NCI-H1417 treated with DMSO at 0.1 percent for 48 hours (cell line): ENCODE data around the gene CEBPG.

Experiments
- DNase-seq: peaks from one replicate; lab custom pipeline; 2025; lab: John Stamatoyannopoulos, UW

The CEBPG gene

DNA sequence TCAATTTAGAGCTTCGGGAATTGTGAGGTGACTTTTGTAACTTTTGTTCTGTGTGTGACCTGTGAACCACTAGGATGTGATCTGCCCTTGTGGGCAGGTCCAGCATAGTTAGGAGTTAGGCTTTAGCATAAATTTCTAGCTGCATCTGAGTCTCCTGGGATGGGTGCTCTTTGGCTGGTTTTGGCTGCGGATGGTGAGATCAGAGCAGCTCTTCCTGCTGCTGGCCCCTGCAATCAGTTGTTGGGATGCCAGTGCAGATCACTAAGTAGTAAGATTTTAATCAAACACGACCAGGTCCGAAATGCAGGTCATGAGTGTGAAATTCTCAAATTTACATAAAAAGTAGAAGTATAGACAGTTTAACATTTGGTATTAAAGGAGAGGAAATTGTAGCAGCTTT lies 8.5 kb downstream of the CEBPG start:
- no peak for DNase-seq

DNA sequence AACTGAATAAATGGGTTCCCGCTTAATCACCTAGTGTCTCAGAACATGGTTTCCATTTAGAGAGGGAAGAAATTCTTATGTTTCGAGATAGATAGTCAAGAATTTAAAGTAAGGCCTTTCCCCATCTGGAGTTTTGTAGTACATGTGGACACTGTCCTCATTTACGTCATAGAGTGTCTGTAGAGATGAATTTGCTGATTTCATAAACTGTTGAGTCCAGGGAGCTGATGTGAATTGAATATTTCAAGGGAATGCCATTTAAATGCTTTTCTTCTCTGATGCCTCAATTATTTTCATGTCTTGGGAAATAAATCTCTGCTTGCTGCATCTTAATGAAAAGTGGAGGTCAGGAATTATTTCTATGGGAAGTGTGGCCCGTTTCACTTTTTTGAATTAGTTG lies 9.5 kb downstream of the CEBPG start:
- no peak for DNase-seq

DNA sequence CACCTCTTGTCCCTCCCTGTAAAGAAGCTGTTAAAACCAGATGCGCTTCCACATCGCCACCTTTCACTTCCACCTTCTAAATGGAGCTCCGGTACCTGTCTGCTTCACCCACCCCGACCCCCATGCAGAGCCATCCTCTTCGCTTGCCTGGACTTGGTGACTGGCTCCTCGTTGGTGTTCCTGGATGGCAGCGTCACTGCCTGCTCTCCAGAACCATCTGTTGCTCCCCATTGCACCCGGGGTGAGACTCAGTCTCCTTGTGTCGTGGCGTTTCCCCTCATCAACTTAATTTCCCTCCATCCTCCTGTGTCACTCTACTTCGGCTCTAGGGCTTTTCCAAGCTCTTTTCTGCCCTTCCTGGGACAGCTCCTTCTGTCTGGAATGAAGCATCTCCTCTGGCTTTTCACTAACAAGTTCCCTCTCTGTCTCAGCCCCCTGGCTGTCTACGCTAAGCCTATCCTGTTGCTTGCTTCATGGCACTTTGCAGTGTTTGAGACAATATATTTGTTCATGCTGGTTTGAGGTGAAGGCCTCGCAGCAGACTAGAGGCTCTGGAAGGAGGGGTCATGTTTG lies 10.3 kb downstream of the CEBPG start:
- no peak for DNase-seq

DNA sequence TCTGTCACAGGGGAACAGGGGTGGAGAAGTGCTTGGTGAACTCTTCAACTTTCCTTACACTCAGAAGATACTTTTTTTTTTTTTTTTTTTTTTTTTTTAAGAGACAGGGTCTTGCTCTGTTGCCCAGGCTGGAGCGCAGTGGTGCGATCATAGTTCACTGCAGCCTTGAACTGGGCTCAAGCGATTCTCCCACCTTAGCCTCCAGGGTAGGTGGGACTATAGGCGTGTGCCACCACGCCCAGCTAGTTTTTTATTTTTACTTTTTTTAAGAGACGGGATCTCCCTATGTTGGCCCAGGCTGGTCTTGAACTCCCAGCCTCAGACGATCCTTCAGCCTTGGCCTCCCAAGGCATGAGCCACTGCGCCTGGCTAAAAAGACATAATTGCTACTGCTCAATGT lies 11.5 kb downstream of the CEBPG start:
- no peak for DNase-seq

DNA sequence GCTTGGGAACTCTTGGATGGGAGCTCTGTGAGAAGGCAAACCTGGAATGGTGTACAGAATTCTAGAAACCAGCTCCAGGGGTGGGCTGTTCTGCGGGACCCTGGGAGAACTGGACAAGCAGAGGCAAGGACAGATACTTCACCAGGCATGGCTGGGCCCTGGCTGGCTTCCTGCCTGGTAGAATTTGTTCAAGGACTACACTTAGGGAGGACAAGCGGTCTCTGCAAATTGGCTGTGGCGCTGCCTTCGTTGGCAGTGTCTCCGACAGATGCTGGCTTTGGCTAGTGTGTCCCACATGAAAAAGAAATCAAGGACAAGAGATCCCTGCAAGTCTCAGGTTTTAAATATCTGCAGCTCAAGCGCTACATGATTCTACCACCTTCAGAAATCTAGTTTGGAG lies 12.4 kb downstream of the CEBPG start:
- no peak for DNase-seq

DNA sequence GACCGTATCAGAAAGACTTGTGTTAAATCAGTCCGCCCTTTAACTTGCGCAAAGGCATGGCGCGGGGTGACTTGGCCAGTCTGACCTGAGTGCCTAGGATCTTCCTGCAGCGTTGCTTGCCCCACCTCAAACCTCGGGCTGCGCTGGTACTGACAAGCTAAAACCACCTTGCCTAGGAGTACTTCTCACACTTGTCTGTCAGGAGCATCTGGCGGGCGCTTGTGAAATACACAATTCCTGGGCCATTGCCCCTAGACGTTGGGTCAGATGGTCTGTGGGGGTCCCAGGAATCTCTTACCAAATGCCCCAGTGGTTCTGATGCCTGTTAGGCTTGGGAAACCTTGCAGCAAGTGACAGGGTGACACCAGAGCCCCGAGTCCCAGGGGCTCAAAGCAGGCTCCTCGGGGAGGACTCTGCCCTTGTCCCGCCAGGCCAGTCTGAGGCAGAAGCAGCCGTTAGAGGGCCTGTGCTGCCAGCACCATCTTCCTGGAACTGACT lies 12.9 kb downstream of the CEBPG start:
- no peak for DNase-seq

DNA sequence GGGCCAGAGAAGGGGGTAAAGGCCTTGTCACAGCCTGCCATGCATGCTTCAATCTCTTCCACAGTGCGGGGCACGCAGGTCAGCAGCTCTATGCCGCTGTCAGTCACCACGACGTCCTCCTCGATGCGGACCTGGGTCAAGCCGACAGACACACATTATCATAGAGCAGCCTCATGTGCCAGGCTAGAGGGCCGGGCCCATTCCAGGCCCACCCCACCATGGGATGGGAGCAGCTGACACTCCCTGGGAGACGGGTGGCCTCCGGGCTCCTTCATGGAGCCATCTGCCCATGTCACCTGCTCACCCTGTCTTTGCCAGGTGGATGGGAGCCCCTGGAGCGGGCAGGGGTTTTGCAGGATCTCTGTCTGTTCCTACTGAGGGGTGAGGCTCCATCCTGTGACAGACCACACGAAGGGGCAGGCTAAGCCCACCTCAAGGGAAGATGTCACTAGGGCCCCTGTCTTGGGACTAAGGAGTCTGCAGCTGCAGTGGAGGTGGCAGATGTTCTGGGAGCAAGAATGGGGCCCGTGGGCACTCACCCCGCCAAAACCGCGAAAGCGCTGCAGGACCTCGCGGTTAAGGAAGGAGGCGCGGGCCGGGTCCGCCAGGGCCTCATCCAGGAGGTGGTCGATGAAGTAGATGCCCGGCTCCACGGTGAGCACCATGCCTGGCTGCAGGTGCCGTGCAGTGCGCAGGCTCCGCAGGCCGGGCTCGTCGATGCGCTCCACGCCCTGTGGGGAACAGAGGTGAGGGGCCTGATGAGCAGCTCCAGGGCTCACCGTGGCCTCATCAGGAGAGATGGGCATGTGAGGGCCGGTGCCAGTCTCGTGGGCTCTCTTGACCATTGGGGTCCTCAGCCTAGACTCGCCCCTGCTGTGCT lies 14.1 kb downstream of the CEBPG start:
- no peak for DNase-seq

DNA sequence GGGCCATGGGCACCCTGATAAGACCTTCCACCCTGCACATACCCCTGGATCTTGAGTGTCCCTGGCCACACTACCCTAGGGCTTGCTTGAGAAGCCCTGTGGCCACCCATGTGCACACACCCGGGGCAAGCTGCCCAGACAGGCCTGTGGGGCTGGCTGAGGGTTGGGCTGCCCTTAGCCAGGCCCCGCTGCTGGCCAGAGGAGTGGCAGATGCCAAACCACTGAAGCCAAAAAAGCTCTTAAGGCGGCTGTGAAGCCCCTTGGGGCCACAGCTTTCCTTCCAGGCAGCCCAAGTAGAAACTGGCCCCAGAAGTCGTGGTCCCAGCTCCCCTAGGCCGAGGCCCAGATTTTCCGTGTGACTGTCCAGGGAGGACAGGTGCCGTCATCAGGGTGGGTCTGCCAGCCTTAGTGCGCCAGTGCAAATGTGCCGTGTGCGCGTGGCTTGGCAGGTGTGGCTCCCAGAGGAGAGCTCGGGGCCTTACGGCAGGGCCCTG lies 14.8 kb downstream of the CEBPG start:
- DNase-seq, result no peak

DNA sequence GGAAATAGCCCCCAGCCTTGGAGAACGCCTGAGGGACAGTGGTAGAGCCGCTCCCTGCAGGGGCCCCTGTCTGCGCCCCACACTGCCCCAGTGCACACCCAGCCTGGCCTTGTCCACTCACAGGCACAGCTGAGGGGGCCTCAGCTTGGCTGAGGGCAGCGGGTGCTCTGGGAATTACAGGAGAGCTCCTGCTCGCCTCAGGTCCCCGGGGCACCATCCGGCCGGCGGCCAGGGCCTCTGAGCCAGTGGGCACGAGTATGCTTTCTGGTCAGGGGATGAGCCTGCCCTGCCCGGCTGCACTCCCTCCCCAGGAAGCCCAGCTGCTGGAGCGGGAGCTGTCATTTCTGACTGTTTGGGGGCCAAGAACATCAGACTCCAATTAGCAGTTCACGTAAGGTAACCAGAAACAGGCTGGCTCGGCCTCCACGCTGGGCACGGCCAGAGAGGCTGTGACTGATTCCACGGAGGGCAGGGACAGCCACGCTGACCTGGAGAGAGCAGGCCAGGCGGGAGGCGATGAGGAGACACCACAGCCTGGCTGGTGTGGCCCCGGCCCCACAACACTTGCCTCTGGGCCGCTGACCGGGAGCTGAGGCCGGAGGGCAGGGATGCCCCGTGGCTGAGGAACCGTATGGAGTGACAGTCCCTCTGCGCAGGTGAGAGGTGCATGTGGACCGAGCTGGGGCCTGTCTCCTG lies 15.4 kb downstream of the CEBPG start:
- DNase-seq, result no peak

DNA sequence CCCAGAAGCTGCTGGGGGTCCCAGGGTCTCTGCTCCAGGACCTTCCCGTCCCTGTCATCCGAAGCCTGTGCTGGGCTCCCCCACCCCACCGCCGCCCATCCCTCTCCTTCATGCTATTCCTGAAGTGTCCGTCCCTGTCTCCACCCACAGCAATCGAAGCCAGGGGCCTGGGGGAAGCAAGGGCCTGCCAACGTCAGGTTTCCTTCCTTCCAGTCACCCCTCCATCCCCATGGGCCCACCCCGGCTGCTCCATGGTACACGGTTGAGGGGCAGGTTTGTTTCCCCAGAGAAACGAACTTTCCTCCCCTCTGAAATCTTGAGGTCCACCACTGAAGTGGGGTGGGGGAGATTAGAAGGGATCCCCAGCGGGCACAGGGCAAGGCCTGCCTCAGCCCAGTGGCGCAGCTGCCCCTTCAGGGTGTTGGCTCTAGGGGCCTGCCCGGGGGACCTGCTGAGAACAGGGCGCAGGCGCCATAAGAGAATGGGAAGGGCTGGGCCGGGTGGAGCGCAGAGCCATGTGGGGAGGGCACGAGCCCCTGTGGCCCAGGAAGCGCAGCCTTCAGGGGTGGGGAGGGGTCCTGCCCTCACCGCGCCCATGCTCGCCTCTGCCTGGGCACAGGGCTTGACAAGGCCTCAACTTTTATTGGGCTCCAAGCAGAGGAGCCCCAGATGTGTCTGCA lies 16.1 kb downstream of the CEBPG start:
- no peak for DNase-seq

DNA sequence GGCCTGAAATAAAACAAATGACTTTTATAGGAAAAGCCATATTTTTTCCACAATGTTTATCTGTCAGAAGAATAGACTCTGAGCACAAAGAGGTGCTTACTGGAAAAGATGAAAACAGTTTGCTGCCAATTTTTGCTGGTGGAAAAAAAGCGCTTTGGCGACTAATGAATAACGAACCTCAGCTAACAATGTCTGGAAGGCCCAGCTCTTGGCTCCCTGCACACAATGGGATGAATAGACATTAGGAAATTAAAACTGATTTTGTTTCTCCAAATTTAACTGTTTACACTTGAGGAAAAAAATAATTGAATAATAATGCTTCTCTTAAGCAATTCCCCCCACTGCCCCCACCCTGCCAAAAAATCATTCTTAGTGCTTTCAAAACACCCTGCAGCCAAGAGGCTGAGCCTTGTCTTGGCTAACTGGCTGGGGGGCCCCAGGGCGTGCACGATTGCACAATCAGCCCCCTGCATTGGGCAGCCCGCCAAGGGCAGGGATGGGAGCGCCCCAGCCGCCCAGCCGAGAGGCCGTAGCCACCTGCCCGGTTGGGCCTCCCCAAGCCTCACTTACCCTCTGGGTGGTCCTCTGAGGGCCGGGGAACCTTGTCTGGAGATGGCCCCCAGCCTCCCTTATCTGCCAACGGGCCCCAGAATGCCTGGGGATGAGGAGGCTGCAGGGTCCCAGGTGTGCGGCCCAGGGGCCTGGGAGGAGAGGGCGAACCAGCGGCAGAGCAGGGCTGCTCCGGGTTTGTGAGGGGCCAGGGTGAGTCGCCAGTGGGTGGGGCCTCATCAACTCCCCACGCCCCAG lies 16.8 kb downstream of the CEBPG start:
- no peak for DNase-seq

DNA sequence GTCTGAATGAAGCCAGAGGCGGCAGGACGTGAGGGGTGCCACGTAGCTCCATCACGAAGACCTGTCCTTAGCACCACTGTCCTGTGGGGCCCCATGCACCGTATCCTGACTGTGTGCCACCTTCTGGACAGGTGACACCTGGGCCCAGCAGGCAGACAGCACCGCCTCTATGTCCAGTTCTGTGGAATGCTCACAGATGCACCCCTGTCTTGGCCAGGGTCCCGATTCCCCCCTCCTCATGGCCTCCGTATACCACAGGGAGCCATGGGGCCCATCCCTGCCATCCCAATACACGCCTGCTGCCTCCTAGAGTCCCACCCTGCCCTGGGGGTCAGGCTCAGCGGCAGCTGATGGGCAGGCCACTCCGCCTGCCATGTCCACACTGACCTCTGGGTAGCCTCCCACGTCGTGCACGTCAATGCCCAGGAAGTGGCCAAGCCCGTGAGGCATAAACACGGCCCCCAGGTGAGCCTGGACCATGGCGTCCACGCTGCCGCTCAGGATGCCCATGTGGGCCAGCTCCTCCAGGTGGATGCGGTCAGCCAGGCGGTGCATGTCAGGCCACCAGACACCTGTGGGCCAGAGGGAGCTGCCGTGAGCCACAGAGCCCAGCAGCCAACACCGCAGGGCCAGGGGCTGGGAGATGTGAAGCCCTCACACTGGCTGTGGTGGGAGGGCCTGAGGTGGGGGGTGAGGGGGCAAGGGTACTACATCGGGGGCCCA lies 17.6 kb downstream of the CEBPG start:
- DNase-seq, result no peak

DNA sequence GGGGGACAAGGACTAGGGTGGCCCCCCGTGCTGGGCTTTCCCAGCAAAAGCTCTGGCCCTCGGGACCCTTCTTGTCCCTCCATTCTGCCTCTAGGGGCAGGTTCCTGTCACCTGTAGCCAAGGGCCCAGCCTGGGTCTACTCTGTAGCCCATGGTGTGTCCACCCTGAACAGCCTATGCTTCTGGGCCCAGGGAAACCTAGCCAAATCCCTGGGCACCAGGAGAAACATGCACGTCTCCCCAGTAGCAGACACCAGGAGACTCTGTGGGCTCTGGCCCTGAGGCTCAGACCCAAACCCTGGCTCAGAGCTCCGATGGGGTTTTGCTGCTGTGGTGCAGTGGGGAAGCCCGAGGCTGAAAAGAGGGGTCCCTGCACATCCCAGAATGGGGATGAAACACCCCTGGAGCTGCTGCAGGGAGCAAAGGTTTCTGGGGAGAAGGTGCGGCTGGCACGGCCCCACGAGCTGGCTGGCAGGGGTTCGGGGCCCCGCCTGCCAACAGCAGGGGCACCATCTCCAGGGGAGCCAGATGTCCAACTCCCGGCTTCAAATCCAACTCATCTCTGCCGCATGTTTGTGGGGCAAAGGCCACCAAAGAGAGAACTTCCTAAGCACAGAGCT lies 18.2 kb downstream of the CEBPG start:
- DNase-seq, result no peak

DNA sequence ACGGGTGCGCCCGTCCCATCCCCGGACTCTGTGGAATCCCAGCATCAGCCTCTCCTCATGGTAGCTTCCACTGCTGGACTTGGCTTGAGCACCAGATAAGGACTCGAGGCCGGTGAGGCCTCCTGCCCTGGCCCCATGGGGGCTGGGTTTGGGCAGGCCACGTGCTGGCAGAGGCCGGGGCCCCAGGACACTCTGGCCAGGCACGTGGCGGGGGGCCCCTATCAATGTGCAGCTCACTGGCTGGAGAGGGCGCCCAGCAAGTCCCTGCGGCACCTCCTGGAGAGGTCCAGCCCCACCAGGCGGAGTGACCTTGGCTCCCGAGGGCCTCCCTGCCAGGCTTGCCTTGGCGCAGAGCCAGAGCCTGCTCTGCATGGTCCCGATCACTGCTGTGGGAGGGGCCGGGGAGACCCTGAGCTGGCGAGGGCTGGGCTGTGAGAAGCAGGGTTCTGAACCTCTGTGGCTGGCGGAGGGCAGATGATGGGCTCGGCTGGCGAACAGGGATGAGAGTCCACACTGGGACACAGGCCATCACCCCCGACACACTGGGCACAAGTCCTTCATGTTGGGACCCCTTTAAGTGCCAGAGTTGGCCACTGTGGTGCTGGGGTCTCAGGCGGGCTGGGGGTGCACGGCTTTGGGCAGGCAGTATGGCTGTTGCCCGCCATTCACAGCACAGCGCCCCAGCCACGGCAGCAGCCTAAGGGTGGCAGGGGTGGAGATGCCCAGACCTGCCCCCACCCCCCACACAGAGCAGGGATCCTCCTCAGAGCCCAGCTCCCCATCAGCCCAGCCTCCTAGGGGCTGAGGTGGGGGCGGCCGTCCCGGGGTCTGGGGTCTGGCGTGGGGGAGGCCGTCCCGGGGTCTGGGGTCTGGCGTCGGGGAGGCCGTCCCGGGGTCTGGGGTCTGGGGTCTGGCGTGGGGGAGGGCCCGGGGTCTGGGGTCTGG lies 19.1 kb downstream of the CEBPG start:
- no peak for DNase-seq

DNA sequence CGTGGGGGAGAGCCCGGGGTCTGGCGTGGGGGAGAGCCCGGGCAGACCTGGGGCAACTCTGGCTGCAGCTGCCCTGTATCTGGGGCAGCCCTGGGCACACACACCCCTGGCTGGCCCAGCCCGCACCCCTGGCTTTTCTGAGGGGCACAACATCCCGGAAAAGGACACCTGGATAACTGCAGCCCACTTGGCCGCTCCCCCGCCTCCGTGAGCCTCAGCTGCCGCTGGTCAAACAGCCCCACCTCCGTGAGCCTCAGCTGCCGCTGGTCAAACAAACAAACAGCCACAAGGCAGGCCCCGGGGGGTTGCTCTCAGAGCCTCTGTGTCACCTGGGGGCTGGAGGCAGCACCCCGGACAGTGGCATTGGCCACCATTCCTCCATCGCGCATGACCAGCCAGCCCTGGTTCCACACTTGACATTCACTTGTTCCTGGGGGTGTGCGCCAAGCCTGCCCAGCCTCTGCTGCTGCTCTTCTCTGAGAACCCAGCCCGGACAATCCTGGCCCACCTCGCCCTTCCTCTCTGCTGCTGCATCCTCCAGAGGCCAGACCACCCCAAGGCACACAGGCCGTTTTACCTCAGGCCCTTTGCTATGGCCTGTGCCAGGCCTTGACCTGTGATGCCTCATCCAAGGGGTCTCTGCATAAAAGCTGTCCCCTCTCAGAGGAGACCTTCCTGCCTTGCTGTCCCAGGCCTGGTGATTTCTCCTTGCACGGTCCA lies 19.9 kb downstream of the CEBPG start:
- no peak for DNase-seq

DNA sequence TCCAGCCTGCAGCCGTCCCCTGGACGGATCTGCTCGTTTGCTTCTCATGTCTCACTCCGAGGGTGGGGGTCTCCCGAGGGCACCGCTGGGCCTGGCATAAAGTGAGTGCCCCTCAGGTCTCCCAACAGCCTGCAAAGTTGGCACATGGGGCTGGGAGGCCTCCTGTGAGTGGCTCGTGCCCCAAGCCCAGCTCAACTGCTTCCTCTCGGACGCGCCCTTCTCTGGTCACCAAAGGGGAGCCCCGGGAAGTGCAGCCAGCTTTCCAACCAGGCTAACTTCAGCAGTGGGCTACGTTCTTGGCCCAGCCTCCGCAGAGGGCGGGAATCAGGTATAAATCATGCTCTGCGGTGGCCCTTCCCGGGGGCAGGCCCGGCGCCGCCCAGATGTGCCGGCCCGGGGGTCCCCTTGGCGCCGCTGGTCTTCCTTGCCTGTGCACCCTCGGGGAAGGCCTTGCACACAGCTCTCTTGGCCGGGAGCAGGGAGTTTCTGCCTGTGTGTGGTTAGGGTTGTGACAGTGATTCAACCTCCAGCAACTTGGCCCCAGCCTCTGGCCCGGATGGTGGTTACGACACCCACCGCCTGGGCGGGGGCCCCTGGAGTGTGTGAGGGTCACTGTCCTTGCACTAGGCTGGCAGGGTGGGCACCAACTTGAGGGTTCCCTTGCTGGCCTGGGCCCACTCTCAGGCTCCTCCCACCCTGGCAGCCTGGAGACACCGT lies 20.7 kb downstream of the CEBPG start:
- no peak for DNase-seq

DNA sequence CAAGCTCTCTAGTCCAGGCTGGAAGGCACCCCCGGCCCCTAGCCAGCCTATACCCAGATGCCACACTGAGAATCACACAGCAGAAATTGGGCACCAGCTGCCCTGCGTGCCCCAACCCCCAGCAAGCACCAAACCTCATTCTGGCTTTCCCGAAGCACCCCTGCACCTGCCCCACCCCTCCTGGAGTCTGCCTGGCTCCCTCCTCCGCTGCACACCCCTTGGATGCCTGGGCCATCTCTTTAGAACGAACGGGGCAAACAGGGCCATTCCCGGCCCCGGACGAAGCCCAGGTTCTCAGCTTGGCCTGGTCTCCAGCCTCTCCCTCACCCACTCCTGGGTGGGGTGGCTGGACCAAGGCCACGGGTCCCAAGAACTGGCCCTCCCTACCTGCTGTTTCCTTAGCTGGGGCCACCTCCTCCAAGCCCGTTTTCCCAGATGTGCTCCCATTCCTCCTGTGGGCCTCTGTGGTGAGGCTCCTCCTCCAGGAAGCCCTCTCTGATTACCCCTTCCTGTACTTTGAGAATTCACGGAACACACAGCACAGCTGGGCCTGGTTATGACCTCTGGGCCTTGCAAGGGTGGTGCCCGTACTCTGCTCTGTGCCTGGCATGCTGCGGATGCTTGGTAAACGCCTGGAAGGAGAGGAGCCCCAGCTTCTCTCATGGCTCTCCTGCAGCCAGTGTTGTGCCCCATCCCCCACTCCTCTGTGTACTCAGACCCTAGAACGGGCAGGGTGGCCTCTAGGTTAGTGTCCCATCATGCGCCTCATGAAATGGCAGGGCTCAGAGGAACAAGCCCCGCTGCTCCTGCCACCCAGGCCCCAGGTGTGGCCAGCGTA lies 21.4 kb downstream of the CEBPG start:
- DNase-seq, result no peak
